ENCODE measurements around the gene YKT6. TPM values are rescaled to one million over a fixed set of nuclear protein-coding genes. Genes with fewer than 3 reads are reported as not detected.

The YKT6 gene
- total and polyA plus RNA-seq, 4 donors: 48.0 to 115 (median 78.9) TPM

- Histone ChIP-seq H3K4me3 (ENCODE audit: low read depth, low read length) (no peak overlapping the region), H3K9me3 (ENCODE audit: control insufficient read depth, insufficient read depth, low read length) (no peaks in the 10 kb centered on the region), H3K36me3 (ENCODE audit: control insufficient read depth, insufficient read depth, low read length) (peaks cover 88% of the 10 kb centered on the region), H3K4me1 (ENCODE audit: control insufficient read depth, insufficient read depth, low read length) (peaks cover 34% of the 10 kb centered on the region), H3K27me3 (ENCODE audit: control insufficient read depth, insufficient read depth, low read length) (no peaks in the 10 kb centered on the region), H3K27ac (ENCODE audit: low read depth, low read length) (no peak overlapping the region)
- no peak for DNase-seq (ENCODE audit: low read depth in 4 of 6, low spot score in 6 of 6)
- 91% methylated on average over 10 of the region's 10 CpGs for WGBS (ENCODE audit: insufficient coverage)
These were observed 36.9 kb downstream of the YKT6 start for GRCh38 chr7:44237696-44238095.

GRCh38 chr7:44238116-44238695 lies 37.4 kb downstream of the YKT6 start:
- DNase-seq (ENCODE audit: low read depth in 4 of 6, low spot score in 6 of 6): no peak
- Histone ChIP-seq H3K9me3 (ENCODE audit: control insufficient read depth, insufficient read depth, low read length) (no peaks in the 10 kb centered on the region), H3K27ac (ENCODE audit: low read depth, low read length) (no peak overlapping the region), H3K4me3 (ENCODE audit: low read depth, low read length) (no peak overlapping the region), H3K4me1 (ENCODE audit: control insufficient read depth, insufficient read depth, low read length) (peaks cover 34% of the 10 kb centered on the region), H3K36me3 (ENCODE audit: control insufficient read depth, insufficient read depth, low read length) (peaks cover 88% of the 10 kb centered on the region), H3K27me3 (ENCODE audit: control insufficient read depth, insufficient read depth, low read length) (no peaks in the 10 kb centered on the region)
- WGBS (ENCODE audit: insufficient coverage): 75% methylated on average over 17 of the region's 17 CpGs

GRCh38 chr7:44239361-44239760 lies 38.6 kb downstream of the YKT6 start:
- no peak overlapping the region for H3K27ac ChIP-seq (ENCODE audit: low read depth, low read length)
- DNase-seq (ENCODE audit: low read depth in 4 of 6, low spot score in 6 of 6): no peak
- peaks cover 87% of the 10 kb centered on the region for H3K36me3 ChIP-seq (ENCODE audit: control insufficient read depth, insufficient read depth, low read length)
- no peaks in the 10 kb centered on the region for H3K27me3 ChIP-seq (ENCODE audit: control insufficient read depth, insufficient read depth, low read length)
- WGBS (ENCODE audit: insufficient coverage): 54% methylated on average over 24 of the region's 24 CpGs
- no peaks in the 10 kb centered on the region for H3K9me3 ChIP-seq (ENCODE audit: control insufficient read depth, insufficient read depth, low read length)
- H3K4me3 ChIP-seq (ENCODE audit: low read depth, low read length): no peak overlapping the region
- peaks cover 34% of the 10 kb centered on the region for H3K4me1 ChIP-seq (ENCODE audit: control insufficient read depth, insufficient read depth, low read length)

- no peak overlapping the region for H3K27ac ChIP-seq (ENCODE audit: low read depth, low read length)
- H3K4me1 ChIP-seq (ENCODE audit: control insufficient read depth, insufficient read depth, low read length): peaks cover 34% of the 10 kb centered on the region
- no peaks in the 10 kb centered on the region for H3K9me3 ChIP-seq (ENCODE audit: control insufficient read depth, insufficient read depth, low read length)
- no peaks in the 10 kb centered on the region for H3K27me3 ChIP-seq (ENCODE audit: control insufficient read depth, insufficient read depth, low read length)
- WGBS (ENCODE audit: insufficient coverage): 78% methylated on average over 16 of the region's 16 CpGs
- DNase-seq (ENCODE audit: low read depth in 4 of 6, low spot score in 6 of 6): no peak
- H3K4me3 ChIP-seq (ENCODE audit: low read depth, low read length): no peak overlapping the region
- H3K36me3 ChIP-seq (ENCODE audit: control insufficient read depth, insufficient read depth, low read length): peaks cover 84% of the 10 kb centered on the region
These were observed 39.6 kb downstream of the YKT6 start for GRCh38 chr7:44240376-44240775.

GRCh38 chr7:44240983-44241510 lies 40.3 kb downstream of the YKT6 start:
- Histone ChIP-seq H3K27me3 (ENCODE audit: control insufficient read depth, insufficient read depth, low read length) (no peaks in the 10 kb centered on the region), H3K9me3 (ENCODE audit: control insufficient read depth, insufficient read depth, low read length) (no peaks in the 10 kb centered on the region), H3K36me3 (ENCODE audit: control insufficient read depth, insufficient read depth, low read length) (peaks cover 79% of the 10 kb centered on the region), H3K27ac (ENCODE audit: low read depth, low read length) (no peak overlapping the region), H3K4me1 (ENCODE audit: control insufficient read depth, insufficient read depth, low read length) (peaks cover 28% of the 10 kb centered on the region), H3K4me3 (ENCODE audit: low read depth, low read length) (no peak overlapping the region)
- peak in 4 of 6 donors; percentile 29 to 82 (median 58) for DNase-seq (ENCODE audit: low read depth in 4 of 6, low spot score in 6 of 6)
- 31% methylated on average over 10 of the region's 10 CpGs for WGBS (ENCODE audit: insufficient coverage)

- DNase-seq (ENCODE audit: low read depth in 4 of 6, low spot score in 6 of 6): no peak
- WGBS (ENCODE audit: insufficient coverage): 88% methylated on average over 7 of the region's 10 CpGs
- H3K4me1 ChIP-seq (ENCODE audit: control insufficient read depth, insufficient read depth, low read length): peaks cover 18% of the 10 kb centered on the region
- peaks cover 74% of the 10 kb centered on the region for H3K36me3 ChIP-seq (ENCODE audit: control insufficient read depth, insufficient read depth, low read length)
- no peaks in the 10 kb centered on the region for H3K9me3 ChIP-seq (ENCODE audit: control insufficient read depth, insufficient read depth, low read length)
- H3K27me3 ChIP-seq (ENCODE audit: control insufficient read depth, insufficient read depth, low read length): no peaks in the 10 kb centered on the region
- no peak overlapping the region for H3K27ac ChIP-seq (ENCODE audit: low read depth, low read length)
- no peak overlapping the region for H3K4me3 ChIP-seq (ENCODE audit: low read depth, low read length)
These were observed 41.3 kb downstream of the YKT6 start for GRCh38 chr7:44242091-44242490.

GRCh38 chr7:44244282-44244681 lies 43.5 kb downstream of the YKT6 start:
- H3K4me3 ChIP-seq (ENCODE audit: low read depth, low read length): no peak overlapping the region
- H3K4me1 ChIP-seq (ENCODE audit: control insufficient read depth, insufficient read depth, low read length): peaks cover 9% of the 10 kb centered on the region
- H3K36me3 ChIP-seq (ENCODE audit: control insufficient read depth, insufficient read depth, low read length): peaks cover 60% of the 10 kb centered on the region
- no peaks in the 10 kb centered on the region for H3K9me3 ChIP-seq (ENCODE audit: control insufficient read depth, insufficient read depth, low read length)
- H3K27me3 ChIP-seq (ENCODE audit: control insufficient read depth, insufficient read depth, low read length): no peaks in the 10 kb centered on the region
- DNase-seq (ENCODE audit: low read depth in 4 of 6, low spot score in 6 of 6): no peak
- WGBS (ENCODE audit: insufficient coverage): 59% methylated on average over 7 of the region's 8 CpGs
- no peak overlapping the region for H3K27ac ChIP-seq (ENCODE audit: low read depth, low read length)

GRCh38 chr7:44246396-44247113 lies 45.8 kb downstream of the YKT6 start:
- Histone ChIP-seq H3K4me1 (ENCODE audit: control insufficient read depth, insufficient read depth, low read length) (peaks cover under 1% of the 10 kb centered on the region), H3K4me3 (ENCODE audit: low read depth, low read length) (no peak overlapping the region), H3K27ac (ENCODE audit: low read depth, low read length) (no peak overlapping the region), H3K36me3 (ENCODE audit: control insufficient read depth, insufficient read depth, low read length) (peaks cover 58% of the 10 kb centered on the region), H3K9me3 (ENCODE audit: control insufficient read depth, insufficient read depth, low read length) (no peaks in the 10 kb centered on the region), H3K27me3 (ENCODE audit: control insufficient read depth, insufficient read depth, low read length) (no peaks in the 10 kb centered on the region)
- no peak for DNase-seq (ENCODE audit: low read depth in 4 of 6, low spot score in 6 of 6)
- 90% methylated on average over 7 of the region's 7 CpGs for WGBS (ENCODE audit: insufficient coverage)

- Histone ChIP-seq H3K9me3 (ENCODE audit: control insufficient read depth, insufficient read depth, low read length) (no peaks in the 10 kb centered on the region), H3K4me1 (ENCODE audit: control insufficient read depth, insufficient read depth, low read length) (no peaks in the 10 kb centered on the region), H3K27ac (ENCODE audit: low read depth, low read length) (no peak overlapping the region), H3K4me3 (ENCODE audit: low read depth, low read length) (no peak overlapping the region), H3K27me3 (ENCODE audit: control insufficient read depth, insufficient read depth, low read length) (no peaks in the 10 kb centered on the region), H3K36me3 (ENCODE audit: control insufficient read depth, insufficient read depth, low read length) (peaks cover 50% of the 10 kb centered on the region)
- WGBS (ENCODE audit: insufficient coverage): 81% methylated on average over 7 of the region's 10 CpGs
- DNase-seq (ENCODE audit: low read depth in 4 of 6, low spot score in 6 of 6): no peak
These were observed 47.3 kb downstream of the YKT6 start for GRCh38 chr7:44247868-44248651.

Measured in spinal cord (tissue), 10 donors.